H1 (cell line): ENCODE results near the gene UBE2J1. TPM values are rescaled to one million over a fixed set of nuclear protein-coding genes. Genes with fewer than 3 reads are reported as not detected.

Experiments used
- ASH2L ChIP-seq: fragments of 200-600, 300-600 bp; sonication (generic); IDR thresholded peaks from one replicate; pipeline ENCODE4 v1.7.1; 2017; ENCODE audit warnings: low read length
- EP300 ChIP-seq, 2 experiments: IDR thresholded peaks; 1 replicate in 1 of 2; 2 replicates in 1 of 2; pipeline ENCODE4 v1.6.1; 2011 to 2012; ENCODE audit warnings: low read depth in 2 of 2, low read length in 2 of 2, mild to moderate bottlenecking in 2 of 2, borderline replicate concordance in 1 of 2, inconsistent platforms in 1 of 2, moderate library complexity in 1 of 2
- POU5F1 ChIP-seq: IDR thresholded peaks from 2 replicates; pipeline ENCODE4 v1.6.1; 2011; ENCODE audit warnings: low read depth, mild to moderate bottlenecking, low read length, moderate library complexity
- RAD21 ChIP-seq, 2 experiments: IDR thresholded peaks in 1 of 2; conservative IDR thresholded peaks in 1 of 2; 2 replicates each; pipeline ENCODE4 v1.6.1; 2011; ENCODE audit warnings: low read depth in 2 of 2, low read length in 2 of 2, improper control_type of control experiment in 1 of 2, inconsistent platforms in 1 of 2, mild to moderate bottlenecking in 1 of 2, moderate library complexity in 1 of 2
- RXRA ChIP-seq: IDR thresholded peaks from 2 replicates; pipeline ENCODE4 v1.6.1; 2011; ENCODE audit warnings: low read depth, mild to moderate bottlenecking, low read length, moderate library complexity; ENCODE audit not compliant: insufficient read depth
- SP1 ChIP-seq: IDR thresholded peaks from 2 replicates; pipeline ENCODE4 v1.6.1; 2011; ENCODE audit warnings: low read depth, low read length
- SP4 ChIP-seq: IDR thresholded peaks from 2 replicates; pipeline ENCODE4 v1.6.1; 2012; ENCODE audit warnings: low read length, inconsistent platforms
- TAF1 ChIP-seq: IDR thresholded peaks from 2 replicates; pipeline ENCODE4 v1.6.1; 2011; ENCODE audit warnings: mild to moderate bottlenecking, low read depth, low read length
- TBP ChIP-seq: IDR thresholded peaks from 2 replicates; pipeline ENCODE4 v1.6.1; 2011; ENCODE audit warnings: low read depth, low read length, improper control_type of control experiment
- TCF12 ChIP-seq: IDR thresholded peaks from 2 replicates; pipeline ENCODE4 v1.6.1; 2011; ENCODE audit warnings: low read depth, mild to moderate bottlenecking, low read length
- USF2 ChIP-seq: IDR thresholded peaks from 2 replicates; pipeline ENCODE4 v1.6.1; 2011; ENCODE audit warnings: low read length, improper control_type of control experiment
- polyA plus RNA-seq, 7 experiments: library from polyadenylated mRNA; depleted of rRNA in 3 of 7; stranded (reverse) in 5 of 7; unstranded in 2 of 7; fragments of >200 nt in 5 of 7; fragments of 200-250 nt in 2 of 7; gene quantifications; 1 replicate in 5 of 7; 2 replicates in 1 of 7; 4 replicates in 1 of 7; pipeline versions ENCODE4 v1.2.1 to v1.2.3, GENCODE V29; 2011 to 2013; ENCODE audit warnings: missing spikeins in 2 of 7, mixed read lengths in 2 of 7
- total RNA-seq: library from RNA; stranded (reverse); fragmentation: NEBNext Ultra II Directional; extraction: Animal tissue kit (Norgen Biotek cat#: 25700); gene quantifications from 2 replicates; pipeline ENCODE4 v1.2.1, GENCODE V29; 2021
- TF ChIP-seq, protein P1 (sequence below), 3 experiments: IDR thresholded peaks; 1 replicate in 2 of 3; 2 replicates in 1 of 3; pipeline versions ENCODE4 v1.5.1 to v1.6.1; 2011; ENCODE audit warnings: low read length in 3 of 3, mild to moderate bottlenecking in 3 of 3, inconsistent platforms in 2 of 3, low read depth in 1 of 3, moderate library complexity in 1 of 3; ENCODE audit not compliant: insufficient read depth in 1 of 3; ENCODE audit errors: control extremely low read depth in 1 of 3
- TF ChIP-seq, protein P2 (sequence below): IDR thresholded peaks from 2 replicates; pipeline ENCODE4 v1.6.1; 2012; ENCODE audit warnings: inconsistent platforms

The UBE2J1 gene
- total and polyA plus RNA-seq, 2 of the 8 experiments (the other 6 are each of a cell fraction or from before 2014, with no cell fraction given): 8.5 to 15.2 TPM

DNA sequence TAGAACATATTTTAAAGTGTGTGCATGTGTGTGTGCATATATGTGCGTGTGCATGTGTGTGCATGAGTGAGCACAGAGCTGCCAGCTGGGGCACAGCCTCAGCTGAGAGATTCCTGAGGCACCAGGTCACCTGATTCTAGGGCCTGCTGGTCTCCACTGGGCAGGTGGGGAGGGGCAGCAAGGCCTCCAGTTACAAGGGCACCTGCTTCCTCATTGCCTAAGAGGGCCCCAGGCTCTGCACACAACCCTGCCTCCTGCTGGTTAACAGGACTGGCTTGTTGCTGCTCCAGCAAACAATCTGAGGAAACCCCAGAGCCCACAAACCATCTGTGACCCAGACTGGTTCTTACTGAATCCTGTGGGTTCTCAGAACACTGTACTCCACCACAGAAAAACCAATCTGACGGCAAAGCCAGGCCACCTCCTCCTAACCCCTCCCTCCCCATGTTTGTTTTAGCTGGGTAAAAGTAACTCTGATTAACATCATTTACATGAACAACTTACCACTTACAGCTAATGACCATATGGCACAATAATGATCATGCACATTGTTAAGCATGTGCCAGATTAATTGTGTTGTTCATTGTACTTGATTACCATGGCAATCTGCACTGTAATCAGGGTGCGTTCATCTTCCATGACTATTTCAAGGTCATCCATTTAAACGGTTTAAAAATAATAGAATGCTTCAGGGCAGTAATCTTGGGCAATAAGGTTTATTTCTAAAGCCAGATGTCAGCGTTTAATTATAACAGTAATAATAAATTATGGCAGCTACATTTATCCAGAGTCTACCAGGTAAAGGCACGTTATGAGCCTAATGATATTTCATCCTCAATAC lies 23.1 kb upstream of the UBE2J1 start (continued):
- peak; percentile 22 for TF ChIP-seq ASH2L
- TF ChIP-seq, protein P1, sequence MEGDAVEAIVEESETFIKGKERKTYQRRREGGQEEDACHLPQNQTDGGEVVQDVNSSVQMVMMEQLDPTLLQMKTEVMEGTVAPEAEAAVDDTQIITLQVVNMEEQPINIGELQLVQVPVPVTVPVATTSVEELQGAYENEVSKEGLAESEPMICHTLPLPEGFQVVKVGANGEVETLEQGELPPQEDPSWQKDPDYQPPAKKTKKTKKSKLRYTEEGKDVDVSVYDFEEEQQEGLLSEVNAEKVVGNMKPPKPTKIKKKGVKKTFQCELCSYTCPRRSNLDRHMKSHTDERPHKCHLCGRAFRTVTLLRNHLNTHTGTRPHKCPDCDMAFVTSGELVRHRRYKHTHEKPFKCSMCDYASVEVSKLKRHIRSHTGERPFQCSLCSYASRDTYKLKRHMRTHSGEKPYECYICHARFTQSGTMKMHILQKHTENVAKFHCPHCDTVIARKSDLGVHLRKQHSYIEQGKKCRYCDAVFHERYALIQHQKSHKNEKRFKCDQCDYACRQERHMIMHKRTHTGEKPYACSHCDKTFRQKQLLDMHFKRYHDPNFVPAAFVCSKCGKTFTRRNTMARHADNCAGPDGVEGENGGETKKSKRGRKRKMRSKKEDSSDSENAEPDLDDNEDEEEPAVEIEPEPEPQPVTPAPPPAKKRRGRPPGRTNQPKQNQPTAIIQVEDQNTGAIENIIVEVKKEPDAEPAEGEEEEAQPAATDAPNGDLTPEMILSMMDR (IDR thresholded peaks at IDR 0.05; ENCODE audit: control extremely low read depth in 1 of 3, insufficient read depth in 1 of 3, low read depth in 1 of 3, low read length in 3 of 3): peak; percentile 56 to 77 (median 68)
- TF ChIP-seq TCF12: peak; percentile 84
- TF ChIP-seq POU5F1: no peak
- TF ChIP-seq SP1: 0 out of 2 replicates have a peak, but pooled peaks have one; percentile 25
- TF ChIP-seq TBP: no peak
- TF ChIP-seq SP4: peak; percentile 87; the same call in 1 of the 2 replicates
- TF ChIP-seq EP300 (IDR thresholded peaks at IDR 0.05; ENCODE audit: borderline replicate concordance in 1 of 2, low read depth in 2 of 2, low read length in 2 of 2): peak in 1 of 2 experiments; percentile 25; a peak in 1 of 3 replicates
- TF ChIP-seq USF2: peak; percentile 81
- TF ChIP-seq, protein P2, sequence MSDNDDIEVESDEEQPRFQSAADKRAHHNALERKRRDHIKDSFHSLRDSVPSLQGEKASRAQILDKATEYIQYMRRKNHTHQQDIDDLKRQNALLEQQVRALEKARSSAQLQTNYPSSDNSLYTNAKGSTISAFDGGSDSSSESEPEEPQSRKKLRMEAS: peak; percentile 64
- TF ChIP-seq TAF1: peak; percentile 40; the same call in 1 of the 2 replicates
- peak; percentile 35 to 56 for TF ChIP-seq RAD21 (IDR thresholded peaks at IDR 0.05 in 1 of 2, conservative IDR thresholded peaks at IDR 0.05 in 1 of 2; ENCODE audit: low read depth in 2 of 2, low read length in 2 of 2)
- no peak for TF ChIP-seq RXRA
